ENCODE measurements around the gene SCN3A.

Gene SCN3A

GRCh38 chr2:165191096-165191728, 12.6 kb downstream of the SCN3A start:
- no peak for DNase-seq (ENCODE audit: low read depth)

GRCh38 chr2:165185633-165186032, 18.2 kb downstream of the SCN3A start:
- no peak for DNase-seq (ENCODE audit: low read depth)

- no peak for DNase-seq (ENCODE audit: low read depth)
These were observed 21.8 kb downstream of the SCN3A start for GRCh38 chr2:165182029-165182428.

GRCh38 chr2:165176780-165177179, 27.1 kb downstream of the SCN3A start:
- no peak for DNase-seq (ENCODE audit: low read depth)

- DNase-seq (ENCODE audit: low read depth) = no peak
These were observed 30.6 kb downstream of the SCN3A start for GRCh38 chr2:165173215-165173614.

- no peak for DNase-seq (ENCODE audit: low read depth)
These were observed 39.6 kb downstream of the SCN3A start for GRCh38 chr2:165164201-165164600.

- DNase-seq (ENCODE audit: low read depth) = peak; percentile 3
These were observed 40.1 kb downstream of the SCN3A start for GRCh38 chr2:165163761-165164160.

GRCh38 chr2:165162466-165162865, 41.4 kb downstream of the SCN3A start:
- no peak for DNase-seq (ENCODE audit: low read depth)

GRCh38 chr2:165161510-165161909, 42.3 kb downstream of the SCN3A start:
- DNase-seq (ENCODE audit: low read depth) = peak; percentile 21

GRCh38 chr2:165157160-165157559, 46.7 kb downstream of the SCN3A start:
- no peak for DNase-seq (ENCODE audit: low read depth)

GRCh38 chr2:165155152-165155551, 48.7 kb downstream of the SCN3A start:
- no peak for DNase-seq (ENCODE audit: low read depth)

- no peak for DNase-seq (ENCODE audit: low read depth)
These were observed 54.4 kb downstream of the SCN3A start for GRCh38 chr2:165149439-165149838.

GRCh38 chr2:165147186-165148045, 56.4 kb downstream of the SCN3A start:
- DNase-seq (ENCODE audit: low read depth) = no peak

- no peak for DNase-seq (ENCODE audit: low read depth)
These were observed 59.5 kb downstream of the SCN3A start for GRCh38 chr2:165144315-165144714.

- DNase-seq (ENCODE audit: low read depth) = no peak
These were observed 62.1 kb downstream of the SCN3A start for GRCh38 chr2:165141601-165142354.

GRCh38 chr2:165126244-165126643, 77.6 kb downstream of the SCN3A start:
- DNase-seq (ENCODE audit: low read depth) = no peak

- DNase-seq (ENCODE audit: low read depth) = no peak
These were observed 81.3 kb downstream of the SCN3A start for GRCh38 chr2:165122521-165122920.

- DNase-seq (ENCODE audit: low read depth) = peak; percentile 13
These were observed 82.9 kb downstream of the SCN3A start for GRCh38 chr2:165120740-165121467.

GRCh38 chr2:165115258-165115657, 88.6 kb downstream of the SCN3A start:
- no peak for DNase-seq (ENCODE audit: low read depth)

GRCh38 chr2:165114346-165114939, 89.4 kb downstream of the SCN3A start:
- DNase-seq (ENCODE audit: low read depth) = peak; percentile 9

- no peak for DNase-seq (ENCODE audit: low read depth)
These were observed 90.4 kb downstream of the SCN3A start for GRCh38 chr2:165113414-165113813.

- DNase-seq (ENCODE audit: low read depth) = no peak
These were observed 91.1 kb downstream of the SCN3A start for GRCh38 chr2:165112789-165113188.

All from stromal cell of bone marrow (primary cell).